GM23248 (cell line): Measurements from ENCODE around the gene CDC42EP4. TPM values are rescaled to one million over a fixed set of nuclear protein-coding genes. Genes with fewer than 3 reads are reported as not detected.

Source experiments
- DNase-seq: peaks from one replicate; pipeline ENCODE4 v3.0.0-alpha.2; 2015
- H2AFZ ChIP-seq: fragments of 200-600 bp; sonication (generic); 2 replicates; pipeline ENCODE4 v1.6.1; 2016; ENCODE audit warnings: antibody characterized with exemption
- H3F3A ChIP-seq: fragments of 200-600 bp; sonication (generic); 2 replicates; pipeline ENCODE4 v1.6.1; 2016; ENCODE audit warnings: mild to moderate bottlenecking, antibody characterized with exemption, mixed run types; ENCODE audit not compliant: insufficient read depth
- H3K27ac ChIP-seq: fragments of 200-600 bp; sonication (generic); 2 replicates; pipeline ENCODE4 v1.5.1; 2016; ENCODE audit warnings: mild to moderate bottlenecking
- H3K27me3 ChIP-seq: fragments of 200-600 bp; sonication (generic); replicated peaks from 2 replicates; pipeline ENCODE4 v1.6.1; 2016; ENCODE audit warnings: mild to moderate bottlenecking; ENCODE audit not compliant: insufficient read depth
- H3K36me3 ChIP-seq: fragments of 200-600 bp; sonication (generic); 2 replicates; pipeline ENCODE4 v1.6.1; 2016; ENCODE audit warnings: low read depth, mild to moderate bottlenecking
- H3K4me1 ChIP-seq: fragments of 200-600 bp; sonication (generic); 2 replicates; pipeline ENCODE4 v1.6.1; 2016; ENCODE audit warnings: mild to moderate bottlenecking; ENCODE audit not compliant: insufficient read depth
- H3K4me2 ChIP-seq: fragments of 200-600 bp; sonication (generic); one replicate; pipeline ENCODE4 v1.6.1; 2016; ENCODE audit warnings: mild to moderate bottlenecking; ENCODE audit not compliant: unreplicated experiment
- H3K4me3 ChIP-seq: fragments of 200-600 bp; sonication (generic); 2 replicates; pipeline ENCODE4 v1.5.1; 2016; ENCODE audit warnings: mild to moderate bottlenecking
- H3K79me2 ChIP-seq: fragments of 200-600 bp; sonication (generic); 2 replicates; pipeline ENCODE4 v1.6.1; 2016; ENCODE audit warnings: mild to moderate bottlenecking; ENCODE audit not compliant: insufficient read depth
- H3K9ac ChIP-seq: fragments of 200-600 bp; sonication (generic); 2 replicates; pipeline ENCODE4 v1.6.1; 2016; ENCODE audit warnings: mild to moderate bottlenecking
- H3K9me2 ChIP-seq: fragments of 200-600 bp; sonication (generic); 2 replicates; pipeline ENCODE4 v1.6.1; 2016; ENCODE audit warnings: mixed run types, mild to moderate bottlenecking, moderate library complexity; ENCODE audit not compliant: insufficient read depth
- H3K9me3 ChIP-seq: fragments of 200-600 bp; sonication (generic); one replicate; pipeline ENCODE4 v1.6.1; 2017; ENCODE audit warnings: low read depth
- H4K20me1 ChIP-seq: fragments of 200-600 bp; sonication (generic); 2 replicates; pipeline ENCODE4 v1.6.0; 2016; ENCODE audit not compliant: insufficient read depth
- EZH2 ChIP-seq: fragments of 200-600 bp; sonication (generic); IDR thresholded peaks from 2 replicates; pipeline ENCODE4 v1.6.1; 2018; ENCODE audit warnings: antibody characterized with exemption, mild to moderate bottlenecking; ENCODE audit not compliant: insufficient read depth, poor library complexity, severe bottlenecking
- EZH2phosphoT487 ChIP-seq: fragments of 200-600 bp; sonication (generic); IDR thresholded peaks from 2 replicates; pipeline ENCODE4 v1.6.1; 2018; ENCODE audit warnings: antibody characterized with exemption, moderate library complexity, mild to moderate bottlenecking, low read depth; ENCODE audit not compliant: insufficient read depth
- WGBS, 2 experiments: methylation state at CpG; one replicate each; pipeline ENCODE4 v1.1.6; 2015 to 2017; ENCODE audit warnings: low lambda C conversion rate in 2 of 2, low coverage in 1 of 2; ENCODE audit errors: missing lambda C conversion rate in 2 of 2; 5-methylcytosine and 5-hydroxymethylcytosine counted together
- in situ Hi-C: fragments of 300-500 bp; cut with MboI; formaldehyde crosslinking; loops from 2 replicates; pipeline ENCODE4 v1.15.0; 2020
- polyA plus RNA-seq: library from polyadenylated mRNA; unstranded; fragments of >200 nt; fragmentation: Nextera tagmentation; extraction: Ambion mirVana; gene quantifications from 2 replicates; pipeline ENCODE4 v1.2.1, GENCODE V29; 2016
- total RNA-seq: library from RNA; depleted of rRNA; stranded (reverse); fragments of >200 nt; shearing (Covaris generic); gene quantifications from 2 replicates; pipeline ENCODE4 v1.2.3, GENCODE V29; 2014

Gene CDC42EP4
- total and polyA plus RNA-seq, 2 experiments from 2014 or later: 31.2 to 34.6 TPM

- H3K36me3 ChIP-seq: no peaks in the 10 kb centered on the region
Observed at GRCh38 chr17:73256220-73256619, 55.6 kb downstream of the CDC42EP4 start.

GRCh38 chr17:73255671-73256181 is 56.1 kb downstream of the CDC42EP4 start:
- TF ChIP-seq EZH2: no peak
- no peak for TF ChIP-seq EZH2phosphoT487
- no peaks in the 10 kb centered on the region for H3K27me3 ChIP-seq
- H3K36me3 ChIP-seq: no peaks in the 10 kb centered on the region
- no peak overlapping the region for H3K9ac ChIP-seq
- no peak overlapping the region for H3K4me3 ChIP-seq
- in situ Hi-C loops: loop anchor here (5.0 kb wide), 1 partner anchor 117 kb away; no protein-coding TSS in a partner anchor
- H3K4me1 ChIP-seq: no peaks in the 10 kb centered on the region
- no peaks in the 10 kb centered on the region for H3F3A ChIP-seq
- no peaks in the 10 kb centered on the region for H3K79me2 ChIP-seq
- WGBS, 2 experiments: 2 to 3% methylated on average over 8 of the region's 8 CpGs
- no peak overlapping the region for H3K27ac ChIP-seq
- DNase-seq: peak; percentile 62
- H2AFZ ChIP-seq: no peak overlapping the region
- no peaks in the 10 kb centered on the region for H4K20me1 ChIP-seq
- no peaks in the 10 kb centered on the region for H3K9me2 ChIP-seq
- H3K9me3 ChIP-seq: no peaks in the 10 kb centered on the region
- H3K4me2 ChIP-seq: no peak overlapping the region

More at GRCh38 chr17:73256220-73256619, 55.6 kb downstream of the CDC42EP4 start:
- H3K4me1 ChIP-seq: no peaks in the 10 kb centered on the region
- no peaks in the 10 kb centered on the region for H3K79me2 ChIP-seq
- DNase-seq: no peak
- TF ChIP-seq EZH2phosphoT487 (no peak), EZH2 (no peak)
- in situ Hi-C loops: loop anchor here (5.0 kb wide), 1 partner anchor 116 kb away; no protein-coding TSS in a partner anchor
- H3K9ac ChIP-seq: no peak overlapping the region
- H3K9me3 ChIP-seq: no peaks in the 10 kb centered on the region
- H3K9me2 ChIP-seq: no peaks in the 10 kb centered on the region
- 98 to 100% methylated on average over 3 of the region's 3 CpGs for WGBS, 2 experiments
- H2AFZ ChIP-seq: no peak overlapping the region
- no peaks in the 10 kb centered on the region for H3F3A ChIP-seq
- H3K4me3 ChIP-seq: no peak overlapping the region
- no peak overlapping the region for H3K27ac ChIP-seq
- no peak overlapping the region for H3K4me2 ChIP-seq
- no peaks in the 10 kb centered on the region for H4K20me1 ChIP-seq
- H3K27me3 ChIP-seq: no peaks in the 10 kb centered on the region

GRCh38 chr17:73251871-73252270 is 59.9 kb downstream of the CDC42EP4 start:
- Histone ChIP-seq H2AFZ (no peak overlapping the region), H3K36me3 (no peaks in the 10 kb centered on the region), H3K27ac (no peak overlapping the region), H3K4me1 (no peaks in the 10 kb centered on the region), H3F3A (peaks cover 5% of the 10 kb centered on the region; the same call in 1 of the 2 replicates), H3K4me3 (no peak overlapping the region), H3K9ac (no peak overlapping the region), H3K79me2 (no peaks in the 10 kb centered on the region), H4K20me1 (no peaks in the 10 kb centered on the region), H3K27me3 (no peaks in the 10 kb centered on the region), H3K9me3 (no peaks in the 10 kb centered on the region), H3K4me2 (no peak overlapping the region), H3K9me2 (no peaks in the 10 kb centered on the region)
- DNase-seq: no peak
- 54 to 61% methylated on average over 8 of the region's 8 CpGs for WGBS, 2 experiments
- in situ Hi-C loops: no loop called here
- TF ChIP-seq EZH2: no peak
- no peak for TF ChIP-seq EZH2phosphoT487

- Histone ChIP-seq H3K36me3 (no peaks in the 10 kb centered on the region), H3K9me2 (no peaks in the 10 kb centered on the region), H4K20me1 (no peaks in the 10 kb centered on the region), H3K79me2 (no peaks in the 10 kb centered on the region), H3K27me3 (no peaks in the 10 kb centered on the region), H3K4me3 (no peak overlapping the region), H3K27ac (no peak overlapping the region), H3K9me3 (no peaks in the 10 kb centered on the region), H3K4me1 (no peaks in the 10 kb centered on the region), H3K4me2 (no peak overlapping the region), H3F3A (peaks cover 5% of the 10 kb centered on the region; the same call in 1 of the 2 replicates), H3K9ac (no peak overlapping the region), H2AFZ (no peak overlapping the region)
- no peak for DNase-seq
- in situ Hi-C loops: no loop called here
- TF ChIP-seq EZH2: no peak
- TF ChIP-seq EZH2phosphoT487: no peak
- 68 to 74% methylated on average over 10 of the region's 10 CpGs for WGBS, 2 experiments
Observed at GRCh38 chr17:73250851-73251640, 60.8 kb downstream of the CDC42EP4 start.
